SHP77 treated with DMSO at 0.1 percent for 48 hours (cell line): Measurements from ENCODE around the gene PLK2.

ENCODE experiments used
- DNase-seq: peaks from one replicate; lab custom pipeline; 2025; lab: John Stamatoyannopoulos, UW

Gene PLK2

GRCh38 chr5:58450018-58450417 is 9.9 kb downstream of the PLK2 start:
- DNase-seq = no peak

- no peak for DNase-seq
These were observed 12.7 kb downstream of the PLK2 start for GRCh38 chr5:58447226-58447625.

- no peak for DNase-seq
These were observed 13.9 kb downstream of the PLK2 start for GRCh38 chr5:58446024-58446423.

GRCh38 chr5:58444805-58445204 is 15.1 kb downstream of the PLK2 start:
- DNase-seq = no peak

- DNase-seq = no peak
These were observed 18.9 kb downstream of the PLK2 start for GRCh38 chr5:58440901-58441460.

- no peak for DNase-seq
These were observed 20.7 kb downstream of the PLK2 start for GRCh38 chr5:58439094-58439644.

- DNase-seq = no peak
These were observed 22.2 kb downstream of the PLK2 start for GRCh38 chr5:58437661-58438060.

- DNase-seq = no peak
These were observed 28.1 kb downstream of the PLK2 start for GRCh38 chr5:58431832-58432231.

- no peak for DNase-seq
These were observed 47.0 kb downstream of the PLK2 start for GRCh38 chr5:58412932-58413331.

- DNase-seq = no peak
These were observed 47.8 kb downstream of the PLK2 start for GRCh38 chr5:58412081-58412480.

- DNase-seq = no peak
These were observed 48.5 kb downstream of the PLK2 start for GRCh38 chr5:58411372-58411771.

- no peak for DNase-seq
These were observed 49.4 kb downstream of the PLK2 start for GRCh38 chr5:58410441-58410840.

GRCh38 chr5:58407042-58407719 is 52.7 kb downstream of the PLK2 start:
- DNase-seq = no peak

- no peak for DNase-seq
These were observed 53.5 kb downstream of the PLK2 start for GRCh38 chr5:58406394-58406793.

- no peak for DNase-seq
These were observed 54.7 kb downstream of the PLK2 start for GRCh38 chr5:58405175-58405574.

- DNase-seq = no peak
These were observed 55.2 kb downstream of the PLK2 start for GRCh38 chr5:58404734-58405133.
